Measurements from ENCODE around the gene SUN3. TPM values are rescaled to one million over a fixed set of nuclear protein-coding genes. Genes with fewer than 3 reads are reported as not detected.

The SUN3 gene
- total and polyA plus RNA-seq, 2 of the 8 experiments (the other 6 are each of a cell fraction or from before 2014, with no cell fraction given), result not detected

DNA sequence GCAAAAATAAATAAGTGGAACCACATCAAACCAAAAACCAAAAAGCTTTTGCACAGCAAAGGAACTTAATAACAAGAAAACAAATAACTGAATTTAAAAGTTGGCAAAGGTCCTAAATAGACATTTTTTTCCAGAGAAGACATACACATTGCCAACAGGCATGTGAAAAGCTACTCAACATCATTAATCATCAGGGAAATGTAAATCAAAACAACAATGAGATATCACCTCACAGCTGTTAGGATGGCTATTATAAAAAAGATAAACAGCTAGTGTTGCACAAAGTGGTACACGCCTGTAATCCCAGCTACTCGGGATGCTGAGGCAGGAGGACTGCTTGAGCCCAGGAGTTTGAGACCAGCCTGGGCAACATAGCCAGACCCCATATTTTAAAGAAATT, 2.2 kb upstream of the SUN3 start:
- Histone ChIP-seq H3K23ac (ENCODE audit: insufficient read length) (no peak overlapping the region), H2AK5ac (ENCODE audit: low read depth, low read length) (no peak overlapping the region), H3K9ac (replicated peaks in 1 of 4; ENCODE audit: extremely low read depth in 1 of 4, low read depth in 3 of 4, low read length in 3 of 4) (no peak overlapping the region), H3K4me3 (ENCODE audit: extremely low read depth in 1 of 4, insufficient read depth in 2 of 4, low read depth in 3 of 4, low read length in 4 of 4) (no peak overlapping the region), H3K56ac (replicated peaks; ENCODE audit: insufficient read length, low read depth, low read length) (no peak overlapping the region), H3K18ac (ENCODE audit: extremely low read depth, low read length) (no peak overlapping the region), H3K23me2 (ENCODE audit: low read depth, low read length) (peaks cover 8% of the 10 kb centered on the region), H3K4me1 (replicated peaks in 1 of 4; ENCODE audit: control insufficient read depth in 3 of 4, insufficient read depth in 4 of 4, low read length in 3 of 4) (peaks cover 0 to 6% (median 5%) of the 10 kb centered on the region in 4 experiments; a peak in 6 of 7 replicates), H2BK12ac (ENCODE audit: low read depth, low read length) (no peak overlapping the region), H3K9me3 (ENCODE audit: insufficient read depth in 2 of 2, low read depth in 1 of 2, low read length in 1 of 2) (no peaks in the 10 kb centered on the region), H2AFZ (ENCODE audit: low read length) (no peak overlapping the region), H2BK5ac (ENCODE audit: low read depth, low read length) (no peak overlapping the region), H3K4ac (replicated peaks; ENCODE audit: insufficient read length, low read depth, low read length) (no peak overlapping the region), H3K27ac (ENCODE audit: low read depth, low read length) (no peak overlapping the region), H4K5ac (ENCODE audit: insufficient read length, low read depth, low read length) (no peak overlapping the region), H2BK15ac (ENCODE audit: low read length) (no peak overlapping the region), H3K14ac (ENCODE audit: insufficient read length) (no peak overlapping the region), H4K8ac (ENCODE audit: extremely low read depth, insufficient read depth, low read length) (no peak overlapping the region), H2BK120ac (replicated peaks; ENCODE audit: low read depth, low read length) (no peak overlapping the region), H3K27me3 (replicated peaks in 1 of 4; ENCODE audit: control insufficient read depth in 3 of 4, extremely low read depth in 1 of 4, insufficient read depth in 3 of 4, low read length in 3 of 4) (peaks cover 5 to 19% (median 14%) of the 10 kb centered on the region in 4 experiments), H3K36me3 (ENCODE audit: control insufficient read depth in 2 of 4, insufficient read depth in 4 of 4, low read length in 3 of 4) (no peaks in the 10 kb centered on the region), H3K79me1 (ENCODE audit: low read depth, low read length) (no peaks in the 10 kb centered on the region), H4K20me1 (replicated peaks in 1 of 2; ENCODE audit: control insufficient read depth in 1 of 2, insufficient read depth in 2 of 2, low read length in 2 of 2) (peaks cover 0 to 3% of the 10 kb centered on the region in 2 experiments), H4K91ac (replicated peaks; ENCODE audit: insufficient read length, low read length) (no peak overlapping the region), H3K4me2 (ENCODE audit: insufficient read depth in 1 of 2, low read depth in 2 of 2, low read length in 2 of 2) (no peak overlapping the region), H3K79me2 (ENCODE audit: control insufficient read depth in 1 of 2, insufficient read depth in 2 of 2, low read length in 2 of 2) (no peaks in the 10 kb centered on the region), H2BK20ac (ENCODE audit: low read length) (no peak overlapping the region)
- DNase-seq (ENCODE audit: low read depth in 1 of 2, low spot score in 2 of 2), result no peak
- FAIRE-seq, result no peak
- ChIA-PET CTCF (ENCODE audit: partially characterized antibody) (no interaction called here), POLR2A (ENCODE audit: partially characterized antibody) (no interaction called here)
- 84% methylated on average over 2 of the region's 2 CpGs; no CpG with 5 or more reads in 1 of the 2 experiments for WGBS, 2 experiments (ENCODE audit: extremely low coverage in 1 of 2, insufficient coverage in 1 of 2, insufficient read length in 1 of 2, insufficient replicate concordance in 2 of 2, low coverage in 1 of 2, low lambda C conversion rate in 2 of 2, missing lambda C conversion rate in 1 of 2)
- TF ChIP-seq RAD21 (IDR thresholded peaks at IDR 0.05 in 1 of 2, conservative IDR thresholded peaks at IDR 0.05 in 1 of 2; ENCODE audit: low read depth in 2 of 2, low read length in 2 of 2) (no peak), POLR2A (IDR thresholded peaks at IDR 0.05; ENCODE audit: control extremely low read depth in 1 of 2, low read depth in 2 of 2, low read length in 2 of 2) (no peak), POU5F1 (IDR thresholded peaks at IDR 0.05; ENCODE audit: low read depth, low read length) (no peak), FOSL1 (IDR thresholded peaks at IDR 0.05; ENCODE audit: insufficient read depth, low read depth, low read length) (no peak), ZNF274 (IDR thresholded peaks at IDR 0.05; ENCODE audit: borderline replicate concordance, extremely low read depth, low read length) (no peak), TCF12 (IDR thresholded peaks at IDR 0.05; ENCODE audit: low read depth, low read length) (no peak), CHD2 (IDR thresholded peaks at IDR 0.05; ENCODE audit: low read length) (no peak), NRF1 (IDR thresholded peaks at IDR 0.05; ENCODE audit: low read depth, low read length) (no peak), SAP30 (IDR thresholded peaks at IDR 0.05; ENCODE audit: insufficient read depth, insufficient replicate concordance, low read length) (no peak), NANOG (IDR thresholded peaks at IDR 0.05; ENCODE audit: insufficient read depth, low read depth, low read length, poor library complexity, severe bottlenecking) (no peak), E2F6 (IDR thresholded peaks at IDR 0.05) (no peak), SIX5 (IDR thresholded peaks at IDR 0.05; ENCODE audit: low read depth, low read length) (no peak), HDAC2 (IDR thresholded peaks at IDR 0.05; ENCODE audit: borderline replicate concordance in 1 of 2, low read depth in 2 of 2, low read length in 2 of 2) (no peak), SUZ12 (IDR thresholded peaks at IDR 0.05; ENCODE audit: low read length) (no peak)

Measured in H1 (cell line).